Transverse colon (tissue), 4 donors: ENCODE measurements around the gene WDR19.

ENCODE experiments used
- EP300 ChIP-seq: sonication (generic); formaldehyde crosslinking; IDR thresholded peaks from one replicate; pipeline ENCODE4 v1.6.1; 2017; ENCODE audit warnings: antibody characterized with exemption, low read depth
- POLR2A ChIP-seq: fragments of 450-650 bp; IDR thresholded peaks from one replicate; pipeline ENCODE4 v1.6.1; 2016; ENCODE audit warnings: antibody characterized with exemption, mild to moderate bottlenecking, moderate library complexity
- POLR2AphosphoS5 ChIP-seq, 3 donors: sonication (generic); formaldehyde crosslinking; IDR thresholded peaks; one replicate each; pipeline ENCODE4 v1.6.1; 2016; ENCODE audit warnings: antibody characterized with exemption in 3 of 3
- TF ChIP-seq, protein P1 (sequence below), 5 experiments: fragments of 200-600 bp in 3 of 5; fragments of 450-650 bp in 2 of 5; sonication (generic) in 3 of 5; IDR thresholded peaks; 1 replicate in 2 of 5; 2 replicates in 3 of 5; pipeline ENCODE4 v1.5.1; 2016 to 2017; ENCODE audit warnings: antibody characterized with exemption in 5 of 5, inconsistent platforms in 3 of 5, mild to moderate bottlenecking in 2 of 5, moderate library complexity in 1 of 5

GRCh38 chr4:39227906-39228305 is 45.6 kb downstream of the WDR19 start:
- TF ChIP-seq, protein P1, sequence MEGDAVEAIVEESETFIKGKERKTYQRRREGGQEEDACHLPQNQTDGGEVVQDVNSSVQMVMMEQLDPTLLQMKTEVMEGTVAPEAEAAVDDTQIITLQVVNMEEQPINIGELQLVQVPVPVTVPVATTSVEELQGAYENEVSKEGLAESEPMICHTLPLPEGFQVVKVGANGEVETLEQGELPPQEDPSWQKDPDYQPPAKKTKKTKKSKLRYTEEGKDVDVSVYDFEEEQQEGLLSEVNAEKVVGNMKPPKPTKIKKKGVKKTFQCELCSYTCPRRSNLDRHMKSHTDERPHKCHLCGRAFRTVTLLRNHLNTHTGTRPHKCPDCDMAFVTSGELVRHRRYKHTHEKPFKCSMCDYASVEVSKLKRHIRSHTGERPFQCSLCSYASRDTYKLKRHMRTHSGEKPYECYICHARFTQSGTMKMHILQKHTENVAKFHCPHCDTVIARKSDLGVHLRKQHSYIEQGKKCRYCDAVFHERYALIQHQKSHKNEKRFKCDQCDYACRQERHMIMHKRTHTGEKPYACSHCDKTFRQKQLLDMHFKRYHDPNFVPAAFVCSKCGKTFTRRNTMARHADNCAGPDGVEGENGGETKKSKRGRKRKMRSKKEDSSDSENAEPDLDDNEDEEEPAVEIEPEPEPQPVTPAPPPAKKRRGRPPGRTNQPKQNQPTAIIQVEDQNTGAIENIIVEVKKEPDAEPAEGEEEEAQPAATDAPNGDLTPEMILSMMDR (IDR thresholded peaks at IDR 0.05), result no peak
- TF ChIP-seq POLR2AphosphoS5 (IDR thresholded peaks at IDR 0.05) (no peak), EP300 (no peak), POLR2A (no peak)
